HCT116 (cell line): ENCODE measurements around the gene MBL2. TPM values are rescaled to one million over a fixed set of nuclear protein-coding genes. Genes with fewer than 3 reads are reported as not detected.

ENCODE experiments used
- ATAC-seq: fragments of 200-7000 bp; cut with Tn5 transposase; 2 replicates; pipeline ENCODE4 v1.9.1; 2020; ENCODE audit warnings: mild to moderate bottlenecking, moderate library complexity
- BruUV-seq: library from RNA; stranded (reverse); fragments of 400-500 nt; replicated peaks from 2 replicates; lab custom pipeline; 2021; lab: Mats Ljungman, UMichigan
- CTCF ChIA-PET: fragments of 300-600 bp; sonication (Branson Sonifier 250); formaldehyde crosslinking; loops from one replicate; lab custom pipeline; 2021; ENCODE audit warnings: antibody characterized with exemption; lab: Charles Lee
- POLR2A ChIA-PET: fragments of 300-600, 350-600 bp; sonication (Branson Sonifier 250); formaldehyde crosslinking; loops from one replicate; lab custom pipeline; 2021; ENCODE audit warnings: antibody characterized with exemption; lab: Charles Lee
- RAD21 ChIA-PET, 2 experiments: fragments of 300-600 bp; sonication (Branson Sonifier 250); formaldehyde crosslinking; loops; one replicate each; lab custom pipeline; 2023; ENCODE audit warnings: low total read pairs in 2 of 2; ENCODE audit not compliant: uncharacterized antibody in 2 of 2, unreplicated experiment in 2 of 2, low non-redundant PET in 1 of 2; lab: Charles Lee
- DNase-seq: peaks from one replicate; pipeline ENCODE4 v3.0.0-alpha.2; 2010; ENCODE audit warnings: low read depth, low spot score
- H2AFZ ChIP-seq: fragments of 200-600 bp; shearing (Covaris generic), sonication (generic); 2 replicates; pipeline ENCODE4 v1.6.1; 2017; ENCODE audit warnings: low read depth, mixed run types, mixed read lengths, antibody characterized with exemption, low read length; ENCODE audit not compliant: poor library complexity, severe bottlenecking
- H3K27ac ChIP-seq: 2 replicates; pipeline ENCODE4 v1.5.1; 2012; ENCODE audit warnings: low read depth, low read length
- H3K27me3 ChIP-seq: fragments of 200-600 bp; sonication (generic); 2 replicates; pipeline ENCODE4 v1.6.1; 2016; ENCODE audit warnings: mixed run types, low read length, mixed read lengths; ENCODE audit not compliant: insufficient read depth
- H3K36me3 ChIP-seq, 2 experiments: fragments of 200-500 bp in 1 of 2; fragments of 200-600 bp in 1 of 2; sonication (Bioruptor generic) in 1 of 2; sonication (generic) in 1 of 2; 2 replicates each; pipeline versions ENCODE4 v1.5.1 to v1.6.1; 2014 to 2016; ENCODE audit warnings: low read length in 2 of 2, inconsistent platforms in 1 of 2, mixed read lengths in 1 of 2, mixed run types in 1 of 2; ENCODE audit not compliant: insufficient read depth in 2 of 2, control insufficient read depth in 1 of 2
- H3K4me1 ChIP-seq, 2 experiments: fragments of 200-600 bp in 1 of 2; sonication (generic) in 1 of 2; 2 replicates each; pipeline versions ENCODE4 v1.5.1 to v1.6.1; 2012 to 2017; ENCODE audit warnings: low read length in 2 of 2, inconsistent platforms in 1 of 2, mild to moderate bottlenecking in 1 of 2, mixed read lengths in 1 of 2, mixed run types in 1 of 2, moderate library complexity in 1 of 2; ENCODE audit not compliant: insufficient read depth in 2 of 2, control insufficient read depth in 1 of 2
- H3K4me2 ChIP-seq: fragments of 200-600 bp; sonication (generic); 2 replicates; pipeline ENCODE4 v1.6.1; 2017; ENCODE audit warnings: mixed run types, low read length, mixed read lengths
- H3K4me3 ChIP-seq, 2 experiments: fragments of 200-600 bp in 1 of 2; sonication (generic) in 1 of 2; replicated peaks in 1 of 2; 2 replicates each; pipeline ENCODE4 v1.5.1; 2011 to 2016; ENCODE audit warnings: low read length in 2 of 2, control low read depth in 1 of 2, low read depth in 1 of 2, mild to moderate bottlenecking in 1 of 2, mixed read lengths in 1 of 2, mixed run types in 1 of 2
- H3K79me2 ChIP-seq: fragments of 200-600 bp; sonication (generic); 2 replicates; pipeline ENCODE4 v1.6.1; 2017; ENCODE audit warnings: mild to moderate bottlenecking, mixed run types, low read length, moderate library complexity, mixed read lengths; ENCODE audit not compliant: insufficient read depth
- H3K9ac ChIP-seq: fragments of 200-600 bp; sonication (generic); 2 replicates; pipeline ENCODE4 v1.6.1; 2016; ENCODE audit warnings: low read length, mixed read lengths
- H3K9me2 ChIP-seq: fragments of 200-600 bp; sonication (generic), shearing (Covaris generic); 2 replicates; pipeline ENCODE4 v1.6.1; 2017; ENCODE audit warnings: mixed run types, mild to moderate bottlenecking, moderate library complexity; ENCODE audit not compliant: insufficient read depth
- H3K9me3 ChIP-seq, 2 experiments: fragments of 200-500 bp in 1 of 2; fragments of 200-600 bp in 1 of 2; sonication (Bioruptor generic) in 1 of 2; sonication (generic) in 1 of 2; 2 replicates each; pipeline ENCODE4 v1.6.1; 2014 to 2017; ENCODE audit warnings: low read length in 2 of 2, mixed read lengths in 2 of 2, inconsistent platforms in 1 of 2, low read depth in 1 of 2, mild to moderate bottlenecking in 1 of 2, mixed run types in 1 of 2, moderate library complexity in 1 of 2; ENCODE audit not compliant: control insufficient read depth in 1 of 2, insufficient read depth in 1 of 2
- H4K20me1 ChIP-seq: fragments of 200-600 bp; sonication (generic), shearing (Covaris generic); 2 replicates; pipeline ENCODE4 v1.6.1; 2017; ENCODE audit warnings: mixed run types, mild to moderate bottlenecking, moderate library complexity; ENCODE audit not compliant: insufficient read depth
- CBX3 ChIP-seq: IDR thresholded peaks from 2 replicates; pipeline ENCODE4 v1.6.1; 2012; ENCODE audit warnings: low read depth
- CEBPB ChIP-seq: IDR thresholded peaks from 2 replicates; pipeline ENCODE4 v1.6.1; 2012; ENCODE audit warnings: low read depth
- EGR1 ChIP-seq: IDR thresholded peaks from 2 replicates; pipeline ENCODE4 v1.6.1; 2012; ENCODE audit warnings: low read depth
- ELF1 ChIP-seq: IDR thresholded peaks from 2 replicates; pipeline ENCODE4 v1.6.1; 2012; ENCODE audit warnings: low read depth, borderline replicate concordance
- EZH2 ChIP-seq: fragments of 200-600 bp; sonication (generic); IDR thresholded peaks from 2 replicates; pipeline ENCODE4 v1.6.1; 2017; ENCODE audit warnings: antibody characterized with exemption, mixed run types
- FOSL1 ChIP-seq: IDR thresholded peaks from 2 replicates; pipeline ENCODE4 v1.6.1; 2012; ENCODE audit warnings: low read depth
- RAD21 ChIP-seq: IDR thresholded peaks from 2 replicates; pipeline ENCODE4 v1.6.1; 2012; ENCODE audit warnings: low read depth, mild to moderate bottlenecking
- REST ChIP-seq: IDR thresholded peaks from 2 replicates; pipeline ENCODE4 v1.6.1; 2012; ENCODE audit warnings: low read depth
- SP1 ChIP-seq: IDR thresholded peaks from 2 replicates; pipeline ENCODE4 v1.6.1; 2012; ENCODE audit warnings: low read depth
- TCF7L2 ChIP-seq: IDR thresholded peaks from 2 replicates; pipeline ENCODE4 v1.7.0; 2011; ENCODE audit warnings: borderline replicate concordance, inconsistent platforms; ENCODE audit not compliant: insufficient read depth, insufficient read length; ENCODE audit errors: extremely low read depth
- YY1 ChIP-seq: IDR thresholded peaks from 2 replicates; pipeline ENCODE4 v1.6.1; 2011; ENCODE audit warnings: low read length, low read depth, moderate library complexity, mild to moderate bottlenecking; ENCODE audit not compliant: insufficient replicate concordance; ENCODE audit errors: extremely low read depth
- ZBTB33 ChIP-seq: IDR thresholded peaks from 2 replicates; pipeline ENCODE4 v1.6.1; 2011; ENCODE audit warnings: mild to moderate bottlenecking, low read length, moderate library complexity; ENCODE audit not compliant: insufficient replicate concordance; ENCODE audit errors: extremely low read depth
- ZNF274 ChIP-seq: fragments of 200-500 bp; sonication (Bioruptor generic); IDR thresholded peaks from 2 replicates; pipeline ENCODE4 v1.6.1; 2014; ENCODE audit warnings: mild to moderate bottlenecking, low read depth, low read length, inconsistent platforms
- intact Hi-C: fragments of 100-400 bp; cut with micrococcal nuclease; formaldehyde crosslinking; loops from 2 replicates; pipeline ENCODE4 v1.10.0; 2022
- total RNA-seq: library from RNA; stranded (reverse); gene quantifications from one replicate; pipeline ENCODE4 v1.2.1, GENCODE V29; 2021; ENCODE audit not compliant: unreplicated experiment

The MBL2 gene
- total RNA-seq, 1 experiment from 2014 or later = not detected

GRCh38 chr10:52756295-52756694 lies 16.3 kb downstream of the MBL2 start (continued):
- TF ChIP-seq REST (no peak), CBX3 (no peak), YY1 (no peak), RAD21 (no peak), ZNF274 (no peak)

GRCh38 chr10:52755297-52756062 lies 17.1 kb downstream of the MBL2 start:
- Histone ChIP-seq H2AFZ (no peak overlapping the region), H3K27ac (no peak overlapping the region), H3K4me3 (no peak overlapping the region), H3K4me2 (no peak overlapping the region), H3K4me1 (no peaks in the 10 kb centered on the region), H4K20me1 (no peaks in the 10 kb centered on the region), H3K9me3 (no peaks in the 10 kb centered on the region), H3K79me2 (no peaks in the 10 kb centered on the region), H3K36me3 (no peaks in the 10 kb centered on the region), H3K9ac (no peak overlapping the region), H3K9me2 (no peaks in the 10 kb centered on the region), H3K27me3 (no peaks in the 10 kb centered on the region; the same call in 1 of the 2 replicates)
- TF ChIP-seq ZNF274 = no peak
- TF ChIP-seq SP1 = no peak
- TF ChIP-seq TCF7L2 = no peak
- TF ChIP-seq FOSL1 = no peak
- no peak for TF ChIP-seq EZH2
- no peak for TF ChIP-seq ELF1
- no peak for TF ChIP-seq ZBTB33
- no peak for TF ChIP-seq RAD21
- no peak for TF ChIP-seq CEBPB
- no peak for TF ChIP-seq EGR1
- no TSS peak for BruUV-seq
- POLR2A ChIA-PET = no interaction called here
- intact Hi-C loops = no loop called here
- DNase-seq (no peak), ATAC-seq (no peak)
- RAD21 ChIA-PET = no interaction called here
- CTCF ChIA-PET = no interaction called here
